NOMO-1 (cell line): ENCODE data around the gene TAF11L10.
"Not testable (repeated sequence)": the region's sequence is repeated elsewhere in the genome, so short reads cannot be mapped to it uniquely, and the experiment has no call there.

Source experiments
- DNase-seq, 2 experiments: peaks; one replicate each; lab custom pipeline; 2025; ENCODE audit not compliant: unreplicated experiment in 2 of 2; lab: John Stamatoyannopoulos, UW

TAF11L10 gene

GRCh38 chr5:17597728-17598127, at the start of gene TAF11L10:
Gene TAF11L10, minus strand, starts transcription at chr5:17597828.
- not testable (repeated sequence) for DNase-seq

- DNase-seq, result no peak
Measured at GRCh38 chr5:17634160-17634559, 36.5 kb upstream of the TAF11L10 start, which contains the start of gene TAF11L14. Gene TAF11L14, plus strand, starts transcription at chr5:17634460.

DNA sequence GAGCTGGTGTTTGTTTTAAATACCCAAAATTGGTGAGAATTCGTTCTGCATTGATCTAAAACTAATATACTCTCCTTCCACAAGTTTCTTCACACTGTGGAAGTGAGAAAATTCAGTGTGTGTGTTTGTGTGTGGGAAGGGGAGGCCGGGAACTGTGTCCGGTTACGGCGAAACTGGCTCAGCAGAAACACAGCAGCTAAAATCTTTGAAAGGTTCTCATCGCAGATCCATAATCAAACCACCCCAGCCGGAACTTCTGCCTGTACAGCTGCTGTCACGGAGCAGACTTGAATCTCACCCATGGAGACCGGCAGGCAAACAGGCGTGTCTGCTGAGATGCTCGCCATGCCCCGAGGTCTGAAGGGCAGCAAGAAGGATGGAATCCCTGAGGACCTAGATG, 34.2 kb upstream of the TAF11L10 start, which contains the start of gene TAF11L13:
Gene TAF11L13, plus strand, starts transcription at position 301 of the 400 bp plus-strand sequence.
- DNase-seq, result not testable (repeated sequence)

DNA sequence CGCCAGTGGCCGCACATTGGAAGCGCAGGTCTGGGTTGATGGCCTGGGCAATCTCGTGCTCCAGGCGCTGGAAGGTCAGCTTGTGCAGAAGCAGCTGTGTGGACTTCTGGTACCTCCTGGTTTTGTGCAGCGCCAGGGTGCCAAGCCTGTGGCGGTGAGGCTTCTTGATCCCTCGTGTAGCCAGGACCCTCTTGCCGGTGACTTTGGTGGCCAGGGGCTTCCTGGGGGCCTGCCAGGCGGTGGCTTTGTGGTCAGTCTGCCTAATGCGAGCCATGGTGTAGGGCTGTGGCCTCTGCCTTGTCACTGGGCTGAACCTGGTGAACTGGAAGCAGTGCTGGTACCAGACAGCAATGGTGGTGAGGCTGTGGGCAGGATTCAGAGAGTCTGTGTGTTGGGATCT, 28.1 kb upstream of the TAF11L10 start:
- no peak for DNase-seq

DNA sequence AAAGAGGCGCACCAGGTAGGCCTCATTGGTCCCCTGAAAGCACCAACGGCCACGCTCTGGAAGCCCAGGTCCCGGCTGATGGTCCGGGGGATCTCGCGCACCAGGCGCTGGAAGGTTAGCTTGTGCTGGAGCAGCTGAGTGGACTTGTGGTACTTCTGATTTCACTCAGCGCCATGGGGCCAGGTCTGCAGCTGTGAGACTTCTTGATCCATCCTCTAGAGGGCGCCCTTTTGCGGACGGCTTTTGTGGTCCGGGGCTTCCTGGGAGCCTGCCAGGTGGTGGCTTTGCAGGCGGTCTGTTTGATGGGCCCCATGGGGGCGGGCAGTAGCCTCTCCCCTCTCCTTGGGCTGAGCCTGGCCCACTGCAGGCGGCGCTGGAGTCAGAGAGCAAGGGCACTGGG, 23.0 kb upstream of the TAF11L10 start:
- DNase-seq, result no peak

GRCh38 chr5:17619354-17619753, 21.7 kb upstream of the TAF11L10 start:
- DNase-seq, result no peak

- no peak for DNase-seq
Measured at GRCh38 chr5:17614872-17615605, 17.4 kb upstream of the TAF11L10 start.

GRCh38 chr5:17610092-17610491, 12.5 kb upstream of the TAF11L10 start, which contains the start of gene TAF11L12:
Gene TAF11L12, plus strand, starts transcription at chr5:17610392.
- DNase-seq, result not testable (repeated sequence)

GRCh38 chr5:17607461-17607860, 9.8 kb upstream of the TAF11L10 start:
- not testable (repeated sequence) for DNase-seq

- DNase-seq, result no peak
Measured at GRCh38 chr5:17604951-17605350, 7.3 kb upstream of the TAF11L10 start.

DNA sequence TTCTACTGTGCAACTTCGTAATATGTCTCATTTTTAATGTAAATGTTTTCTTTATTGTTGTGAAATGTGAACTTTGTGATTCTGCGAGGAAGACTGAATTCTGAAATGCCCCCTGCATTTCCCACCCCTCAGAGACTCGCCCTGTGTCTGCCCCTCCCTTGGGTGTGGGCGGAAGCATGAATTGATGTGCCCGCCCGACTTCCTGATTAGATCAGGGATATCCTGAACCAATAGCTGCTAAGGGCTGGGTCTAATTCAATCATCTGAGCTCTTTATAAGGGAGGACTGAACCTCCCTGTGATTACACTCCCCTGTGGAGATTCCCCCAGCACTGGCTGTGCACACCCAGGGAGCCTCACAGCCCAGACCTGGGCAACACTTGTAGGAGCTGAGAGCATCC, 6.3 kb upstream of the TAF11L10 start, which contains the start of gene TAF11L11:
Gene TAF11L11, plus strand, starts transcription at position 304 of the 400 bp plus-strand sequence.
- not testable (repeated sequence) for DNase-seq

GRCh38 chr5:17594255-17594654, 3.4 kb downstream of the TAF11L10 start, which contains the start of gene TAF11L9:
Gene TAF11L9, minus strand, starts transcription at chr5:17594394.
- DNase-seq, result not testable (repeated sequence)

GRCh38 chr5:17590860-17591259, 6.8 kb downstream of the TAF11L10 start, which contains the start of gene TAF11L8:
Gene TAF11L8, minus strand, starts transcription at chr5:17590960.
- DNase-seq, result not testable (repeated sequence)

DNA sequence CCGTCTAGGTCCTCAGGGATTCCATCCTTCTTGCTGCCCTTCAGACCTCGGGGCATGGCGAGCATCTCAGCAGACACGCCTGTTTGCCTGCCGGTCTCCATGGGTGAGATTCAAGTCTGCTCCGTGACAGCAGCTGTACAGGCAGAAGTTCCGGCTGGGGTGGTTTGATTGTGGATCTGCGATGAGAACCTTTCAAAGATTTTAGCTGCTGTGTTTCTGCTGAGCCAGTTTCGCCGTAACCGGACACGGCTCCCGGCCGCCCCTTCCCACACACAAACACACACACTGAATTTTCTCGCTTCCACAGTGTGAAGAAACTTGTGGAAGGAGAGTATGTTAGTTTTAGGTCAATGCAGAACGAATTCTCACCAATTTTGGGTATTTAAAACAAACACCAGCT, 12.0 kb downstream of the TAF11L10 start, which contains the start of gene TAF11L7:
Gene TAF11L7, minus strand, starts transcription at position 101 of the 400 bp plus-strand sequence.
- DNase-seq, result not testable (repeated sequence)
